NCI-H526 treated with DMSO at 0.1 percent for 48 hours (cell line): ENCODE results near the gene SLIT3.

Source experiments
- DNase-seq: peaks from one replicate; lab custom pipeline; 2025; lab: John Stamatoyannopoulos, UW

SLIT3 gene

GRCh38 chr5:169265888-169266287 lies 35.1 kb downstream of the SLIT3 start:
- DNase-seq: no peak

- DNase-seq: no peak
These were observed 37.3 kb downstream of the SLIT3 start for GRCh38 chr5:169263591-169263990.

- no peak for DNase-seq
These were observed 39.9 kb downstream of the SLIT3 start for GRCh38 chr5:169260896-169261569.

GRCh38 chr5:169258372-169259000 lies 42.5 kb downstream of the SLIT3 start:
- no peak for DNase-seq

- no peak for DNase-seq
These were observed 44.7 kb downstream of the SLIT3 start for GRCh38 chr5:169256191-169256590.

- DNase-seq: no peak
These were observed 47.9 kb downstream of the SLIT3 start for GRCh38 chr5:169253071-169253470.

- DNase-seq: no peak
These were observed 49.4 kb downstream of the SLIT3 start for GRCh38 chr5:169251333-169252084.

- DNase-seq: no peak
These were observed 50.1 kb downstream of the SLIT3 start for GRCh38 chr5:169250887-169251286.

- no peak for DNase-seq
These were observed 51.9 kb downstream of the SLIT3 start for GRCh38 chr5:169248996-169249395.

- no peak for DNase-seq
These were observed 52.4 kb downstream of the SLIT3 start for GRCh38 chr5:169248550-169248949.

- no peak for DNase-seq
These were observed 56.1 kb downstream of the SLIT3 start for GRCh38 chr5:169244812-169245211.

- no peak for DNase-seq
These were observed 57.1 kb downstream of the SLIT3 start for GRCh38 chr5:169243651-169244422.

GRCh38 chr5:169242849-169243186 lies 58.1 kb downstream of the SLIT3 start:
- DNase-seq: no peak

- DNase-seq: no peak
These were observed 58.6 kb downstream of the SLIT3 start for GRCh38 chr5:169242175-169242848.

- DNase-seq: no peak
These were observed 71.5 kb downstream of the SLIT3 start for GRCh38 chr5:169229342-169229892.

- no peak for DNase-seq
These were observed 74.0 kb downstream of the SLIT3 start for GRCh38 chr5:169226895-169227294.

- DNase-seq: no peak
These were observed 75.0 kb downstream of the SLIT3 start for GRCh38 chr5:169225830-169226356.

- no peak for DNase-seq
These were observed 77.4 kb downstream of the SLIT3 start for GRCh38 chr5:169223595-169223953.

GRCh38 chr5:169222934-169223594 lies 77.9 kb downstream of the SLIT3 start:
- DNase-seq: no peak

GRCh38 chr5:169221519-169221918 lies 79.4 kb downstream of the SLIT3 start:
- DNase-seq: no peak

GRCh38 chr5:169219961-169220360 lies 81.0 kb downstream of the SLIT3 start:
- no peak for DNase-seq
